ENCODE measurements around the gene ISYNA1.

GRCh38 chr19:18473003-18473705 lies 35.2 kb upstream of the ISYNA1 start:
- TF ChIP-seq TCF12 (IDR thresholded peaks at IDR 0.05): no peak
- TF ChIP-seq TCF12 (CRISPR knock-in tag; IDR thresholded peaks at IDR 0.05): no peak
- TF ChIP-seq PLSCR1 (CRISPR knock-in tag; IDR thresholded peaks at IDR 0.05; ENCODE audit: borderline replicate concordance): no peak
- TF ChIP-seq, protein P1, sequence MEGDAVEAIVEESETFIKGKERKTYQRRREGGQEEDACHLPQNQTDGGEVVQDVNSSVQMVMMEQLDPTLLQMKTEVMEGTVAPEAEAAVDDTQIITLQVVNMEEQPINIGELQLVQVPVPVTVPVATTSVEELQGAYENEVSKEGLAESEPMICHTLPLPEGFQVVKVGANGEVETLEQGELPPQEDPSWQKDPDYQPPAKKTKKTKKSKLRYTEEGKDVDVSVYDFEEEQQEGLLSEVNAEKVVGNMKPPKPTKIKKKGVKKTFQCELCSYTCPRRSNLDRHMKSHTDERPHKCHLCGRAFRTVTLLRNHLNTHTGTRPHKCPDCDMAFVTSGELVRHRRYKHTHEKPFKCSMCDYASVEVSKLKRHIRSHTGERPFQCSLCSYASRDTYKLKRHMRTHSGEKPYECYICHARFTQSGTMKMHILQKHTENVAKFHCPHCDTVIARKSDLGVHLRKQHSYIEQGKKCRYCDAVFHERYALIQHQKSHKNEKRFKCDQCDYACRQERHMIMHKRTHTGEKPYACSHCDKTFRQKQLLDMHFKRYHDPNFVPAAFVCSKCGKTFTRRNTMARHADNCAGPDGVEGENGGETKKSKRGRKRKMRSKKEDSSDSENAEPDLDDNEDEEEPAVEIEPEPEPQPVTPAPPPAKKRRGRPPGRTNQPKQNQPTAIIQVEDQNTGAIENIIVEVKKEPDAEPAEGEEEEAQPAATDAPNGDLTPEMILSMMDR (CRISPR knock-in tag; IDR thresholded peaks at IDR 0.05): no peak
- TF ChIP-seq ZNF687 (CRISPR knock-in tag; IDR thresholded peaks at IDR 0.05): peak; percentile 68
- TF ChIP-seq STAT5B (CRISPR knock-in tag; IDR thresholded peaks at IDR 0.05): no peak
- no peak for TF ChIP-seq ZGPAT (CRISPR knock-in tag; IDR thresholded peaks at IDR 0.05)
- no peak for TF ChIP-seq FOXK1 (CRISPR knock-in tag; IDR thresholded peaks at IDR 0.05; ENCODE audit: borderline replicate concordance, low read depth)
- TF ChIP-seq SOX5 (CRISPR knock-in tag; IDR thresholded peaks at IDR 0.05; ENCODE audit: borderline replicate concordance): no peak
- no peak for TF ChIP-seq EZH2 (conservative IDR thresholded peaks at IDR 0.05; ENCODE audit: low read depth, low read length)
- no peak for TF ChIP-seq TARDBP (CRISPR knock-in tag; IDR thresholded peaks at IDR 0.05)
- TF ChIP-seq ZNF143 (CRISPR knock-in tag; IDR thresholded peaks at IDR 0.05): no peak
- no peak for TF ChIP-seq ZNF607 (CRISPR knock-in tag; IDR thresholded peaks at IDR 0.05; ENCODE audit: borderline replicate concordance)
